Measurements from ENCODE around the gene PRMT7.

- TF ChIP-seq CTCF (IDR thresholded peaks at IDR 0.05; ENCODE audit: borderline replicate concordance, extremely low read depth, low read length, poor library complexity, severe bottlenecking) = no peak
- no peak for TF ChIP-seq EZH2 (IDR thresholded peaks at IDR 0.05; ENCODE audit: borderline replicate concordance, low read depth, low read length, severe bottlenecking)
These were observed 44.0 kb downstream of the PRMT7 start for GRCh38 chr16:68354816-68355215.

Measured in DND-41 (cell line).